Peyer's patch (tissue), 4 donors: ENCODE measurements around the gene PGS1.

Source experiments
- CTCF ChIP-seq, 6 experiments: fragments of 450-650 bp in 4 of 6; fragments of 200-600 bp in 2 of 6; sonication (generic) in 1 of 6; IDR thresholded peaks; one replicate each; pipeline ENCODE4 v1.5.1; 2017 to 2019; ENCODE audit warnings: antibody characterized with exemption in 6 of 6, mild to moderate bottlenecking in 3 of 6, moderate library complexity in 1 of 6
- POLR2A ChIP-seq, 2 donors: fragments of 450-650 bp; IDR thresholded peaks; one replicate each; pipeline ENCODE4 v1.5.1; 2017; ENCODE audit warnings: antibody characterized with exemption in 2 of 2, mild to moderate bottlenecking in 2 of 2, moderate library complexity in 2 of 2

- TF ChIP-seq CTCF (IDR thresholded peaks at IDR 0.05) (no peak), POLR2A (IDR thresholded peaks at IDR 0.05) (no peak)
These were observed 25.4 kb downstream of the PGS1 start for GRCh38 chr17:78403822-78404221.
